ENCODE results near the gene MAST2. TPM values are rescaled to one million over a fixed set of nuclear protein-coding genes. Genes with fewer than 3 reads are reported as not detected.

The MAST2 gene
- total and polyA plus RNA-seq, 2 of the 13 experiments (the other 11 are each of a cell fraction or from before 2014, with no cell fraction given) = 15.3 to 23.0 TPM

DNA sequence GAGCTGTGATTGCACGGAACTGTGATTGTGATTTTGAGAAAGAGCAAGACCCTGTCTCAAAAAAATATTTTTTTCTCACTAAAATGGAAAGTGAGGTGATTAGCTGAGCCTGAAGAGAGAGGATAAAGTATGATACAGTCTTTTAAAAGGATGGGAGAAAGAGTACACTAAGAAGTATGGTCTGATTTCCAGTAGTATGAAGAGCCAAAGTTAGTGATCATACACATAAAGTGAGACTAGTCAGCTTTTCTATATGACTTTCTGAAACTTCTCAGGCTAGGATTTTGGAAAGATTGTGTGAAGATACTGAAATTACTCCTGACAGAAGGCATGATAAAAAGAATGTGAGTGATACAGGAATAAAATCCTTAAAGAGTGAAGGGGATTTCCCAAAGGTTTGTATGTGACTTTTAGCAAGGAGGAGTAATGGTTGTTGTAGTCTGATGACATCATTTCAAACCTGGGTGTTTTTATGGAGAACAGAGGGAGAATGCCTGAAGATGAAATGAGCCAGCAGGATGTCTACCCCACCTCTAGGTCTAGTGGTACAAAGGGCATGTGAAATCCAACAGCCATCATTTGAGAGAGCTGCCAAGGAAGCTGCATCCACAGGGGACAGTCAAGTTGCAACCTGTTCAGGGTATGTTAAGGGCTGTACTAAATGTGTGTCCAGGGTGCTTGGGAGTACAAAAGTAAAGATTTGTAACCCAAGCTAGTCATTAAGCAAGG, 171.3 kb downstream of the MAST2 start (continued):
- TF ChIP-seq, protein P1, sequence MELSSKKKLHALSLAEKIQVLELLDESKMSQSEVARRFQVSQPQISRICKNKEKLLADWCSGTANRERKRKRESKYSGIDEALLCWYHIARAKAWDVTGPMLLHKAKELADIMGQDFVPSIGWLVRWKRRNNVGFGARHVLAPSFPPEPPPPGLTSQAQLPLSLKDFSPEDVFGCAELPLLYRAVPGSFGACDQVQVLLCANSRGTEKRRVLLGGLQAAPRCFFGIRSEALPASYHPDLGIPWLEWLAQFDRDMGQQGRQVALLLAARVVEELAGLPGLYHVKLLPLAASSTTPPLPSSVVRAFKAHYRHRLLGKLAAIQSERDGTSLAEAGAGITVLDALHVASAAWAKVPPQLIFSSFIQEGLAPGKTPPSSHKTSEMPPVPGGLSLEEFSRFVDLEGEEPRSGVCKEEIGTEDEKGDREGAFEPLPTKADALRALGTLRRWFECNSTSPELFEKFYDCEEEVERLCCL (CRISPR knock-in tag; IDR thresholded peaks at IDR 0.05; ENCODE audit: borderline replicate concordance) = no peak
- no peak for TF ChIP-seq MTF1 (CRISPR knock-in tag; IDR thresholded peaks at IDR 0.05)
- TF ChIP-seq ZNF788 (CRISPR knock-in tag; IDR thresholded peaks at IDR 0.05; ENCODE audit: borderline replicate concordance) = no peak
- no peak for TF ChIP-seq NAIF1 (CRISPR knock-in tag; IDR thresholded peaks at IDR 0.05; ENCODE audit: borderline replicate concordance)
- no peak for TF ChIP-seq ZNF614 (CRISPR knock-in tag; IDR thresholded peaks at IDR 0.05; ENCODE audit: borderline replicate concordance)
- peak; percentile 81 for TF ChIP-seq ATF7 (IDR thresholded peaks at IDR 0.05)
- no peak for TF ChIP-seq ATF7 (CRISPR knock-in tag; IDR thresholded peaks at IDR 0.05)
- TF ChIP-seq SETDB1 (CRISPR knock-in tag; IDR thresholded peaks at IDR 0.05; ENCODE audit: borderline replicate concordance) = no peak
- TF ChIP-seq RELA (CRISPR knock-in tag; IDR thresholded peaks at IDR 0.05) = no peak
- TF ChIP-seq TEAD3 (CRISPR knock-in tag; optimal IDR thresholded peaks at IDR 0.05; ENCODE audit: borderline replicate concordance) = peak; percentile 9

DNA sequence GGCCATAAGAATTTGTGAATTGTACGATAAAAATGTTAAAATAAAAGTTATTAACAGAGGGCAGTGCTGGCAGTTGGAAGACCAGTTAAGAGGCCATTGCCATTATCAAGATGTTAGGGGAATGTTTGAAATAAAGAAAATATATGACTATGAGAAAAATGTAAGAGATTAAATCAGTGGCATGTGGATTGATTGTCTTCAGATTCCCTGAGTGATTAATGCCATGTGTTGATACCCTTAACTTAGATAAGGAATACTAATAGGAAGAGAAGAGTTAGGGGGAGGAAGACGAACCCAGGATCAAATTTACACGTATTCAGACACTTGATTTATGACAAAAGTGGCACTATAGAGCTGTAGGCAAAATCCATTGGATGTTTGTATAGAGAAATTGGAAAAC, 173.2 kb downstream of the MAST2 start:
- ChIA-PET POLR2A (no interaction called here), CTCF (ENCODE audit: low intra/inter-chr PET ratio, low total read pairs) (no interaction called here)
- BruUV-seq (replicated peaks) = no TSS peak
- FAIRE-seq = no peak
- peaks cover 62% of the 10 kb centered on the region for H3K4me1 ChIP-seq (ENCODE audit: insufficient read depth, low read length)
- peaks cover 5% of the 10 kb centered on the region; the same call in 1 of the 2 replicates for H3K9me3 ChIP-seq (ENCODE audit: low read length)
- no peaks in the 10 kb centered on the region for H3K79me2 ChIP-seq (ENCODE audit: insufficient read depth, low read length)
- intact Hi-C loops (cut with micrococcal nuclease; ENCODE audit: unreplicated experiment) = no loop called here
- H3K36me3 ChIP-seq (replicated peaks in 1 of 2; ENCODE audit: control insufficient read depth in 1 of 2, insufficient read depth in 2 of 2, low read length in 2 of 2) = peaks cover 2 to 13% of the 10 kb centered on the region in 2 experiments; a peak in 4 of 5 replicates
- no peak for ATAC-seq
- no peaks in the 10 kb centered on the region for H3K27me3 ChIP-seq (ENCODE audit: control insufficient read depth in 1 of 2, insufficient read depth in 2 of 2, low read length in 2 of 2)
- no peak overlapping the region for H3K27ac ChIP-seq (ENCODE audit: extremely low read length, insufficient read depth, low read length)
- 96% methylated on average over 3 of the region's 3 CpGs for WGBS (ENCODE audit: low lambda C conversion rate)
- H3K9ac ChIP-seq (ENCODE audit: insufficient read depth, low read depth, low read length) = no peak overlapping the region
- DNase-seq (ENCODE audit: low spot score) = no peak
- no peak overlapping the region for H3K4me2 ChIP-seq (ENCODE audit: low read depth, low read length)
- no peak for TF ChIP-seq ATF7-NPFF (CRISPR knock-in tag; IDR thresholded peaks at IDR 0.05; ENCODE audit: low read depth)
- TF ChIP-seq MNT (IDR thresholded peaks at IDR 0.05) = peak; percentile 53; the same call in 1 of the 2 replicates
- H2AFZ ChIP-seq (ENCODE audit: low read length) = no peak overlapping the region
- H3K4me3 ChIP-seq (replicated peaks in 1 of 3; ENCODE audit: insufficient read depth in 1 of 3, low read depth in 2 of 3, low read length in 3 of 3) = no peak overlapping the region
- no peaks in the 10 kb centered on the region for H4K20me1 ChIP-seq (ENCODE audit: insufficient read depth, low read length)
- in situ Hi-C loops (cut with HindIII; ENCODE audit: extremely low pct_ligation_motif_present, low pct_unique_long_range_greater_than_20kb) = no loop called here

Data from HepG2 (cell line).